ENCODE results near the gene TRPC4AP.

The TRPC4AP gene

DNA sequence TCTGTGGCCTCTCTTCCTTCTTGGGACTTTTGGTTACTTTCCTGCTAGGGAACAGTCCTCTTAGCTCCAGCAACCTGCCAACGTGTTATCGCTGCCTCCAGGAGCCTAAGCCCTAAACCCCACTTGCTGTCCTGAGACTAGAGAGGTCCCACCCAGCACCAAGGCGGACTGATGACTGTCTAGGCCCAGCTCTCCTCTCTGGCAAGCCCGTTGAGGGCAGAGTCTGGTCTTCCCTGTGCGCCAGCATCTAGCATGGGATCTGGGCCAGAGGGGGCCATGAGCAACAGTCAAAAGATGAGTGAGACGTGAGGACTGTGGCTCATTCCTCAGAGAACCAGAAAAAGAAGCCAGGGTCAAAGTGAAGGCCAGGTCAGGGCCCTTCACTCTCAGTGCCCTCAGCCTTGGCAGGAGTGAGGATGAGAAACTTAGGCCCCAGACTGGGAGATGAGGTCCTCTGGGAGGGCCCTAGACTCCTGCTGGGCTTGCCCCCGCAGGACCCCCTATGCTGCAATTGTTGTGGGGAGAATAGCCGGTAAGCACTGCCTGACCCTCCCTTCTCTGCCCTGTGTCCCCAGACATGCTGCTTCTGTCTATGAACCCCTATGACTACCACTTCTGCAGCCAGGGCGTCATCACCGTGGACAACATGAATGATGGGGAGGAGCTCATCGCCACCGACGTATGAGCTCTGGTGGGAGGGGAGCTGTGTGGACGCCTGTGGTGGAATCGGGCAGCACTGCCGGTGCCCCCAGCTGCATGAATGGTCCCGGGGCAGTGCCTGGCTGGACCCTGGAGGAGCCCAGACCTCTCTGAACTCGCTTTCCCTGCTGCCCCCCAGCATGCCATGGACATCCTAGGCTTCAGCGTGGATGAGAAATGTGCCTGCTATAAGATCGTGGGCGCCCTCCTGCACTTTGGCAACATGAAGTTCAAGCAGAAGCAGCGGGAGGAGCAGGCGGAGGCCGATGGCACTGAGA, 106.0 kb downstream of the TRPC4AP start:
- no peak for DNase-seq

DNA sequence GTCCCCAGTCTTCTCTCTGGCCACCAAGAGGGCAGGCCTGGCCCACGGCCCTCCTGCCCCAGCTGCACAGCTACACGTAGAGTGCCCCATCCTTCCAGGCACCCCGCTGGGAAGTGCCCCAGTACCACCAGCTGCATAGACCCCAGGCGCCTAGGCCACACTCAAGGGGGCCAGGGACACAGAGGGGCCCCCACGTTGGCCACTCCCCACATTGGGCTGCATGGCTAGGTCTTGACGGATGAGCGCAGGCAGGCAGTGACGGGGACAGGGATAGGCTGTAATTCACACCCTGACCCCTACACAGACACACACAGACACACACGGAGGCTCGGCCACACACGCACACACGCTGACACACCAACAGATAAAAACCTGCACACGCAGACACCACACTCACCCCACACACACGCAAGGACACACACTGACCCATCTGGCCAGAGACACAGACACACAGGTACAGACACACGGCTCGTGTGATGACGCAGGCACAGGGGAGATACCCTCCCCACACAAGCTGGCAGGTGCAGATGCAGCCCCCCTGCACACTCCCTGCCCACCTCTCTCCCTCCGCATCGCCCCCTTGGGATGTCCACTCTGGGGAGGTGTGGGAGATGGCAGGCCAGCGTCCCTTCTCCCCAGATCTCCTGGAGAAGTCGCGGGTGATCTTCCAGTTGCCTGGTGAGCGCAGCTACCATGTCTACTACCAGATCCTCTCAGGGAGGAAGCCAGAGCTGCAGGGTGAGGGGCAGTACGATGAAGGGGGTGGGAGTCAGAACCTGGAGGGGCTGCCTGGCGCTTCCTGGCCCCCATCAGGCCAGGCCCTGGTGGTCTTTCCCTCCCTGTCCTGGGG, 106.9 kb downstream of the TRPC4AP start:
- DNase-seq = no peak

DNA sequence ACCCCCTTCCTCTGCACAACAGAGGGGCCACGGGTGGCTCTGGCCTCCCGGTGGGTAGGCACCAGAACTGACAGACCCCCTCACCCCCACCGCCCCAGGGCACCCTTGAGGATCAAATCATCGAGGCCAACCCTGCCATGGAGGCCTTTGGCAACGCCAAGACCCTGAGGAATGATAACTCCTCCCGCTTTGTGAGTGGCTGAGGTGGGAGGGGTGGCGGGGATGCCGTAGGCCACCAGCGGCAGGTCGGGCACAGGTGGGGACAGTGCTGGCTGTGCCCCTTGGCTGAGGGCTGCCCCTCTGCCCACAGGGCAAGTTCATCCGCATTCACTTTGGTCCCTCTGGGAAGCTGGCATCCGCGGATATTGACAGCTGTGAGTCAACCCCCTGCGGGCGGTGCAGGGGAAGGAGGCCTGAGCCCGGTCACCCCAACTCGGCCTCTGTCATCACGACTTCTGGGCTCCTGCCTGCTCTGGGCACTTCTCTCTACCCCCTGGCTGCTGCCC, 107.8 kb downstream of the TRPC4AP start:
- DNase-seq = no peak

DNA sequence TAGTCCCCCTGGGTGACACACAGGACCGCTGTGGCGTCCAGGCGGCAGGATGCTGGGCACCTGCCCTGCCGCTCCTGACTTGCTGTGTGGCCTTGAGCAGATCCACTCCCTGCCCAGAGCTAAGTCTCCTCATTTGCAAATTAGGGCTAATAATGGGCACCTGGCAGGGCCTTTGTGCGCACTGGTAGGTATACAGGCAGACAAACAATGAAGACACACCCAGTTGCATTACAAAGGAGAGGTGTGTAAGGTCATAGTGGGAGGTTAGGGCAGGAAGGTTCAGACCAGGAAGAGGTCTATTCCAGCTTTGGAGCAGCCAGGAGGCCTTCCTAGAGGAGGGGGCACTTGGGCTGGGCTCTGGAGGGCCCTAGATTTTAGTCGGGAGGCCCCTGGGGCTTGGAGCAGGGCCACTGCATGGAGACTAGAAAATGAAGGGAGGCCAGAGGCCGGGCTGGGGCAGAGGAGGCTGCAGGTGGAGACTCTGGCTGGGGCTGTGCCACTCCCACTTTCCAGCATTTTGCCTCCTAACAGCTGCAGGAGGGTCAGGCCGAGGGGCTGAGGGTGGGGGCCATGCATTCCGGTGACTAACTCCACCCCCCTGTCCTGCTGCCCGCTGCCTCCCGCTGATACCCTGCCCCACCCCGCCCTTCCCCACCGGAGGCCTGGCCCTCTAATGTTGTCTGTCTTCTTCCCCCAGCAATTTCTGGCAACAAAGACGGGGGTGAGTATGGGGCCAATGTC, 108.4 kb downstream of the TRPC4AP start:
- no peak for DNase-seq

DNA sequence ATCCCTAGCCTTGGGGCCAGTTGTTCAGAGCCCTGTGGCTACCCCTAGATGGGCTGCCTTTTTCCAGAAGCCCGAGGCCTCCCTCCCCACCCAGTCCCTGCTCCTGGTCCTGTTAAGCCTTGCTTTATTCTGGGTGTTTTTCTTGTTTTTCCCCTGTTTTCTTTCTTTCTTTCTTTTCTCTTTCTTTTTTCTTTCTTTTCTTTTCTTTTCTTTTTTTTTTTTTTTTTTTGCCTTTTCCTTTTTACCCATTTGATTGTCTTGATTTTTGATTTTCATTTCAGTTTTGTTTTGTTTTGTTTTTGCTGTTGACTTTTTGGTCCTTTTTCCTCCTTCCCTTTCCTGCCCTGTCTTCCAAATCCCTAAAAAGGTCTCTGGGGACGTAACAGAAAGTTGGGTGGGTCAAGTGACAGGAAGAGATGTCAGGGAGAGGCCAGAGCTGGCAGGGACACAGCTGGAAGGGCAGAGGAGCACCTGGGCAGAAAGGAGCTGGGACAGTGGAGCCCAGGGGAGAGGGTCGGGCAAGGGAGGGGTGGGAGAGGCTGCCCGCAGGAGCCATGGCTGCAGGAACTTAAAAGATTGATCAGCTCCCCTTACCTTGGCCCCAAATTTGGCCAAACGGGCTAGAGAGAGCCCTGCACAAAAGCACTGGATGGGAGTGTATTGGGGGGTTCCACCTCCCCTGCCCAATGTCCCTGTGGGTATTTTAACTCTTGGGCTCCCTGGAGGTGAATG, 109.4 kb downstream of the TRPC4AP start:
- no peak for DNase-seq

DNA sequence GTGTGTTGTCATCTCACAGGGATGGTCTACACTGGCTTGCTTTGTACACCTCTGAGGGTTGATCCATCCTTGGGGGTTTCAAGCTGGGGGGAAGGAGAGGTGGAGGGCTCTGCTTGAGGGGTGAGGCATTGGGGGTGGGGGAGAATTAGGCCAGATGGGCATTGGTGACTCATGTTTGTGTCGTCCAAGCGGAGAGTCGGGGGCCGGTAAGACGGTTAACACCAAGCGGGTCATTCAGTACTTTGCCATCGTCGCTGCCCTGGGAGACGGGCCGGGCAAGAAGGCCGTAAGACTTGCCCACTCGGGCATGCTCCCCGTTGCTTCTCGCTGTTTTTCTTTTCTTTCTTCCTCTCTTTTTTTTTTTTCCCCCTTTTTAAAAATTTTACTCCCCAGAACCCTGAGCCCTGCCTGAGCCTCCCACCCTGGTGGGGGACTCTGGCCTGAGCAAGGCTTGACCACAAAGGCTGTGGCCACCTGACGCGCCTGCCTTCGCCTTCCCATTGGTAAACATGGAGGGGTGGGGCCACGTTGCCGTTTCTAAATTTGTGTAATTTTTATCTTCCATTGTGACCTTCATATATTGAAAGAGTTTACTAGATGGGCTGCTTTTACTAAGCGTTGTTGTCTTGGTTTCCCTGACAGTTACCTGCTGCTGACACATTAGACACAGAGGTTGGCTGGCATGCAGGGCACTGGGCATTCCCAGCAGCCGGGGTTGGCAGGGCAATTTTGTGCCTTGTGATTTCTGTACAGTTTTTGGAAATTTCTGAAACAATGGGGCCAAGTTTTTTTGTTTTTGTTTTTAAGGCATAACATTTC, 110.1 kb downstream of the TRPC4AP start:
- DNase-seq = no peak

DNA sequence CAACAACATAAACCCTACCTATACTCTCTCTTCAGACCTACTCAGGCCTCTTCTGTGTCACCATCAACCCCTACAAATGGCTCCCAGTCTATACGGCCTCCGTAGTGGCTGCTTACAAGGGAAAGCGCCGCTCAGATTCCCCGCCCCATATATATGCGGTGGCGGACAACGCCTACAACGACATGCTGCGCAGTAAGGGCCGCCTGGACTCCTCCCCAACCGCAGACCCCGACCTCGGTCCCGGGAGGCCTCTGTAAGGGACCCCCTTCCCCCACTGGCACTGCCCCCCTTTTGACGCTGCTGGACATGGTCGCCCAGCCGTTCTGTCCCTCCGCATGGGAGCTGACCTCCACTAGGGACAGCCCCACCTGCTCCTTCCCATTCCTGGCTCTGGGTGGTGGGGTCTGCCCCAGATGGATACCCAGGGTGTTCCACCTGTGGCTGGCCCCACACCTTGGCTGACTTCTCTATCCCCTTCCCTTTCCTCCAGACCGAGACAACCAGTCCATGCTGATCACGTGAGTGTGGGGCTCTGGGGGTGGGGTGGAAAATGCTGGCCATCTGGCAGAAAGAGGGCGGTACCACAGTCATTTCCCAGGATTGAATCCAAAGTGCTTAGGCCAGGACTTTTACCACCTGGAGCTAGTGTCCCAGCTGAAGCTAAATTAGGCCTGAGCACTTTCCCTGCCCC, 111.9 kb downstream of the TRPC4AP start:
- DNase-seq = no peak

DNA sequence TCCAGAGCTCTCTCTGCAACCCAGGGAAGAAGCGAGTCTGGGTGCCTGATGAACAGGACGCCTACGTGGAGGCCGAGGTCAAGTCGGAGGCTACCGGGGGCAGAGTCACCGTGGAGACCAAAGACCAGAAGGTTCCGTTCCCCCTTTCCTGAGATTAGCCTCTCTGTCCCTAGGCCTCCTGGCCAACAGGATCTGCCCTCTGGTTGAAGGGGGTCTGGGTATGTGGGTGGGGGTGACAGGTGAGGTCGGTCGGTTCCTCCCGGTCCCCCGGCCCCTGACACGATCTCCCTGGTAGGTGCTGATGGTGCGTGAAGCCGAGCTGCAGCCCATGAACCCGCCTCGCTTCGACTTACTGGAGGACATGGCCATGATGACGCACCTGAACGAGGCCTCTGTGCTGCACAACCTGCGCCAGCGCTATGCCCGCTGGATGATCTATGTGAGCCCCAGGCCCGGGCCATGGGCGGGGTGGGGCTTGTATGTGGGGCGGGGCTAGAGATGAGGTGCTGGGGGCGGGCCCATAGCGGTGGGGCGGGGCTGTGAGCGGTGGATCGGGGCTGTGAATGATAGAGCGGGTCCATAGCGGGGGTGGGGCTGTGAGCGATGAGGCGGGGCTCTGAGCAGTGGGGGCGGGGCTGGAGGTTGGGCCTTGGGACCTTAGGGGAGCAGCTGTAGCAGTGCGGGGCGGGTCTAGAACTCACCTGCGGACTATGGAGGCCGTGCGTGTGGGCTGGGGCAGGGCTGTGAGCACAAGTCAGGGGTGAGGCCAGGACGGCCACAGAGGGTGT, 113.0 kb downstream of the TRPC4AP start:
- DNase-seq = no peak

DNA sequence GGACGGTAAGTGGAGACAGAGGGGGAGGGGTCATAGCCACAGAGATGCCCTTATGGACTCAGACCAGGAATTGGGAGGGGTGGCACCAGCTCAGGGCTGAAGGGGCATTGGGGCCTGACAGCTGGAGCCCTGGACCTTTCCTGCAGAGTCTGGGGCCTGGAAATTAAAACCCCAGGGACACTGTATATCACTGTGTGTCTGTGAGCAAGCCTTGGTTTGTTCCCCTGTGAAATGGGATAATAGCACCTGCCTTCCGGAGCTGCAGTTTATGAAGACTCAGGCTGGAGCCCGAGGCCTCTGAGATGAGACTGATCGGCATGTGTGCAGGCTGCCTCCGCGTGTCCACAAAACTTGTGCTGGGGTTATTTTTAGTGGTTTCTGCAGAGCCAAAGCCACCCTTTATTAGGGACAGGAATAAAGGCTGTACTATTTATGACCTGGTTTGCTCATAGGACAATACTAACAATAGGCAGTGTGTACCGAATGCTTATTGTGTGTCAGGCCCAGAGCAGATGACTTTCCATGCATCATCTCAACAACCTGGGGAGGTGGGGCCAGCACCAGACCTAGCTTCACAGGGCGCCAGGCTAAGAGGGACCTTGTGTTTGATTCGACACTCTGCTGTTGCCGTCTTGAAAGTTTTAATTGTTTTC, 114.4 kb downstream of the TRPC4AP start:
- DNase-seq = no peak

DNA sequence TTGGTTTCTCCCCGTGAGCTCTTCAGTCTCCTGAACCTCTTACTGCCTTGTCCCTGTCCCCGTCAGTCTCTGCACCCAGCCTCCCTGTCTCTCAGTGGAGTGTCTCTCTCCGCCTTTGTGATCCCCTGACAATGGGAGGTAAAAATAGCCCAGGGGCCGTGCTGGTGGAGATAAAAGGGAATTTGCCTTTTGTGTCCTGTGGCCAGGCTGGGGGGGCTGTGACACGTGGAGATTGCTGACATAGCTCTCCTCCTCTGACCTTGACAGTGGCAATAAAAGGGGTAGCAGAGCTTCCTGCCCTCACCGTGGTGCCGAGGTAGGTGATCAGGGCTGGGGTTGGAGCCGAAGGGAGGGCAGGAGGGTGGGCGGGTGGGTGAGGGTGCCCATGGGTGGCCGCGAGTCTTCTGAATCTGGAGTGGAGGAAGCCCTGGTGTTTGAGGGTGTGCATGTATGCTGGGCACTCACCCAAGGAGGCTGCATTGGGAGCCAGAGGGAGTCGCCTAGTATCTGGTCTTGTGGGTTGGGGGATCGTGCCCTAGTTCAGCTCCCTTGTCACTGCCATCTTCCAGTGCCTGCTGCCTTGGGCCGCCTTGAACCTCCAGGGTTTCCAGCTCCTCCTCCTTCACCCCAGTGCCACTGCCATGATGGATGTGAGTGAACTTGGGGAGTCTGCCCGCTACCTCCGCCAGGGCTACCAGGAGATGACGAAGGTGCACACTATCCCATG, 115.1 kb downstream of the TRPC4AP start:
- no peak for DNase-seq

DNA sequence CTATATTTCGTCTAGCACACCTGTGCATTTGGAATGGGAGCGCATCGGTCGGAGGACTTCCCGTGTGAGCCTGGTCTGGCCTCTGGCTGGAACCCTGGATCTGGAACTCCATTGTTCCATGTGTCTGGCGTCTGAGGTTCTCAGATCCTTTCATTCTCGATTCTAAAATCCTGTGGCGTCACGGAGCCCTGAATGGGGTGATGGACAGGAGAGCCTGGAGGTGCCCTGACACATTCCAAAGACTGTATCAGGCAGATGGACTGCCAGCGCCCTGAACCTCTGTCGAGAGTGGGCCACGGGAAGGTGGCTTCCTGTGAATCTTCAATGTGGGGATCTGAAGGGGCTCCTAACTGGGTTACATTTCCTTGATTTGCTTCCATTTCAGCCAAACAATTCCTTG, 116.3 kb downstream of the TRPC4AP start:
- no peak for DNase-seq

DNA sequence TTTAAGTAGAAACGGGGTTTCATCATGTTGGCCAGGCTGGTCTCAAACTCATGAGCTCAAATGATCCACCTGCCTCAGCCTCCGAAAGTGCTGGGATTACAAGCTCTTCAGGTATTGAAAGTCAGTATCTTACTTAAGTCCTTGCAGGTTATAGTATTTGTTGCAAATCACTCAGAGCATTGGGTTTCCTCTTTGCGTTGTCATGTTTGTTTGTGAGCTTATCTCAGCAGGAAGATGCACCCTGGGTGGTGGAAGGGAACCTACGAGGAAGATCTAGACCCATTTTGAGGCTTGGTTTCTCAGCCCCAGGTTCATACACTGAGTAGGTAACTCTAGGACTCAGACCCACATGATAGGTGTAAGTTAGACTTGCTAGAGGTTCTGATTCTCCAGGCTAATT, 118.4 kb downstream of the TRPC4AP start:
- no peak for DNase-seq

DNA sequence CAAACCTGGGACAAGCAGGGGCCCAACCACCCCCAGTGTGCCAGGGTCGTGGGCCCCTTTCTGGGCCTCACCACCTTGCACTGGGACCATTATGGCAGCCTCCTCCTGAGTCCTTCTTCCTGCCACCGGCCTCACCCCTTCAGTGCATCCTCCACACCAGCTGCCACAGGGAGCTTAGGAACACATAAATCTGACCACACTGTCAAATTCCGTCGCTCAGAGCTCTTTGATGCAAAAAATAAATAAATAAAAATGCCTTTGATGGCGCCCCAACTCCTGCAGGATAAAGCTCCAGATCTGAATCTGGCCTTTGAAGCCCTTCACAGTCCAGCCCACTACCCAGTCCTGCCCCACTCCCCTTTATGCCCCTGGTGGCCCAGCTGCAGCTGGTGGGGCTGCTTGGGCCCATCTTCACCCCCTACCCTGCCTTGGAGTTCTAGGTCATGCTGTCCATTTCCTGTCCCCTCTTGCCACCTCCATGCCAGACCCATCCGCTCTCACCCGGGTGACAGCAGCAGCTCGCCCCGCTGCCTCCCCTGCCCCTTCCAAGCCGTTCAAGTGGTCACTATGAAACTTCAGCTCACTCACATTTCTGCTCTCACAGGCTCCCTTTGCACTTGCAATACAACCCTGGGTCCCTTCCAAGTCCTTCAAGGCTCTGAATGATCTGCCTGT, 120.9 kb downstream of the TRPC4AP start:
- no peak for DNase-seq

DNA sequence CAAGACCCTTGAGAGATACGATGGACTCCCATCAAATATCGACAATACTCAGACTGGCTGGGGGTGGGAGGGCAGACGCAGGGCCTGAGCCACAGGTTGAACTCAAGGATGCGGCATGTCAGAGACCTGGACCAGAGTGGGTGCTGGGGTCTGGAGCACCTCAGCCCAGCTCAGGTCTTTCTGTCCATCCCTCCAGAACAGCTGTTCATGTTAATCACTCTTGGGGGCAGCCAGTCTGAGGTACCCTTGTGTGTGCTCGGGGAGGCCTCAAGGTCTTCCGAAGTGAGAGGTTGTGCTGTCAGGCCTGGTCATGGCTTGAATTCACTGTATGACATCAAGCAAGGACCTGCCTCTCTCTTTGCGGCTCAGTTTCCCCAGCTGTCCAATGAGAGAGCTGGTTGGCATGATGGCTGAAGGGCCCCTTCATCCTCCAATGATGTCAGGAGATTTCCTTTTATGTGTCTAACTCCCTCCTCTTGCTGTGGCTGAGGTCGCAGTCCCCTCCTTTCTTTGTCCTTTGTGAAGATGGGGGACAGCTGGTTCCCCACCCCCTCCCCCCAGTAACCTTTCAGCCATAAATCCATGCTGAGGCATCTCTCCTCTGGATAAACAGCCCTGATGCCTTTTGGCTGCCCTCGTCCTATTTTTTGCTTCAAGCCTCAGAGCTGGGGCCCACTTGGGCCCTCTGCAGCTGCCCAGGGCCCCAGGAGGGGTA, 121.6 kb downstream of the TRPC4AP start:
- DNase-seq = no peak

DNA sequence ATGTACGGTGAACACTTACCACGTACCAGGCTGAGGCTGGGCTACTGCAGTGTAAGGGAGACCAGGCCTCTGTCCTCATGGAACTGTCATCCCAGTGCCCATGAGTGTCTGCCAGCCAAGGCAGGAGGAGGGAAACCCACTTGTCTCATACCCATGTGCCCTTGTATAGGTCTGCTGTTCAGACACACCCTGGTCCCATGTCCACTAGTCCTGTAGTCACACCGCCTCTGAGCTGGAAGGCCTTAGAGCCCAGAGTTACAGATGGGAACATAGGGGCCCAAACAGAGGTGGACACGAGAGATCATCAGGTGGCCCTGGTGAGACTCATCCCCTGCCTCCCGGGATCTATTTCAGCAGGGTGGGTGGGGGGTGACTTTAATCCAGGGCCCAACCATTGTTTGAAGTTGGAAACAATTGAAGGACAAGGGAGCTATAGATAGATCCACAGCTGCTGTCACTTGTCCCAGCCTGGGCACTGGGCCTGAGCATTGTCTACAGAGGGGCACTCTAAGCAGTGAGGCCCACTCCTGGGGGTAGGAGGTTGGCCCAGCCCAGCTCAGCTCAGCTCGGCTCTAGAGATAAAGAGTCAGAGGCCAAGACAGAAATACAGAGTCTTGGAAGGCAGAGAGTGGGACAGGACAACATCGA, 122.3 kb downstream of the TRPC4AP start:
- no peak for DNase-seq

DNA sequence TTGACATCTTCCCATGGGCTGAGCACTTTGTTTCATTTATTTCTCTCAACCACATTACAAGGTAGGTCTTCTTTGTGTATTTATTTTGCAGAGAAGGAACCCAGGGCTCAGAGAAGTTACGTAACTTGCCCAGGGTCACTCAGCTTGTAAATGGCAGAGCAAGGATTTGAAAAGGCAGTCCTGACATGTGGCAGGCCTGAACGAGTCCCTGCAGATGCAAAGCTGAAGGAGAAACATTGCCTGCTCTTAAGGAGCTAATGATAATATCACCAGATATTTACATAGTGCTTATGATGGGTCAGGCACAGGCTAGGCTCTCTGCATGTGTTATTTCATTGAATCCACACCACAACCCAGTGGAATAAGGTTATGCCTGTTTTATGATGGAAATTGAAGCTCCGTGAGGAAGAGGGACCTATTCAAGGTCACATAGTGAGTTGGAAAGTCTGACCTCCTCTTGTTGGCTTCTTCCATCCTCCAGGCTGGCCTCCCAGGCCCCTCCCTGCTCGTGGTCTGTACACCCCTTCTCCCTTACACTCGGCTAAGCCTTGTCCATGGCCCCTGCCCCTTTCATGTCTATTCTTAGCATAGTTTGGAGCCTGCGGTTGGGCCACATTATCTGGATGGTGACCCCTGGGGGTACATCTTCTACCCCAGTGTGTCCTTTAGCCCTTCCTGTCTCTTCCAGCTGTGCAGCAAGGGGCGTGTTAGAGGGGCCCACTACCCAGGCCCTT, 124.4 kb downstream of the TRPC4AP start:
- no peak for DNase-seq

Data from NCI-H2107 (cell line).